Ovary (tissue), 3 donors: ENCODE data around the gene MXD4.

Experiments
- CTCF ChIP-seq, 3 donors: fragments of 450-650 bp in 2 of 3; fragments of 200-600 bp in 1 of 3; IDR thresholded peaks; one replicate each; pipeline versions ENCODE4 v1.5.1 to v1.8.0; 2016 to 2022; ENCODE audit warnings: antibody characterized with exemption in 3 of 3, mild to moderate bottlenecking in 1 of 3
- EP300 ChIP-seq: sonication (generic); formaldehyde crosslinking; IDR thresholded peaks from one replicate; pipeline ENCODE4 v1.6.1; 2017; ENCODE audit warnings: antibody characterized with exemption
- POLR2A ChIP-seq: fragments of 450-650 bp; IDR thresholded peaks from one replicate; pipeline ENCODE4 v1.6.1; 2017; ENCODE audit warnings: antibody characterized with exemption, mild to moderate bottlenecking, moderate library complexity
- donor health status: DM: no; HTN: no; CAD: no.

- TF ChIP-seq EP300 = no peak
- TF ChIP-seq CTCF (IDR thresholded peaks at IDR 0.05) = no peak
- TF ChIP-seq POLR2A = no peak
These were observed 16.1 kb downstream of the MXD4 start for GRCh38 chr4:2245787-2246275.
